ENCODE measurements around the gene ZNF382. TPM values are rescaled to one million over a fixed set of nuclear protein-coding genes. Genes with fewer than 3 reads are reported as not detected.

The ZNF382 gene
- total and polyA plus RNA-seq, 2 of the 4 experiments (the other 2 are of a cell fraction), result 0.80 to 4.5 TPM

DNA sequence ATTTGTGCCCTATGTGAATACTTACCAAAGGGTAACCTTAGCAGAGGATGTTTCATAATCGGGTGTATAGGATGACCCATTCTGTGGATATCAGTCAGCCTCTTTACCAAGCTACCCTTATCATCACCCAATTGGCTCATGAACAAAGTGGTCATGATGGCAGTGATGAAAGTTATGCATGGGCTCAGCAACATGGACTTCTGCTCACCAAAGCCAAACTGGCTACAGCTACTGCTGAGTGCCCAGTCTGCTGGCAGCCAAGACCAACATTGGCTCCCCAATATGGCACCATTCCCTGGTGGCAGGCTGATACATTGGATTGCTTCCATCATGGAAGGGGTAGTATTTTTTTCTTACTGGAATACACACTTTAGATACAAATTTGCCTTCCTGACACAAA, 67.3 kb downstream of the ZNF382 start:
- peaks cover 6 to 15% of the 10 kb centered on the region in 2 experiments; a peak in 3 of 4 replicates for H3K79me1 ChIP-seq (ENCODE audit: low read depth in 1 of 2, low read length in 2 of 2)
- dilution Hi-C loops (cut with HindIII; ENCODE audit: low sequenced_read_pairs, unreplicated experiment) (no loop called here), in situ Hi-C loops (cut with MboI; ENCODE audit: low sequenced_read_pairs) (no loop called here), intact Hi-C loops (cut with micrococcal nuclease) (no loop called here)
- no peak overlapping the region for H2AK5ac ChIP-seq (ENCODE audit: low read depth, low read length)
- H3K4me2 ChIP-seq (ENCODE audit: low read depth, low read length), result no peak overlapping the region
- no peaks in the 10 kb centered on the region for H4K20me1 ChIP-seq (ENCODE audit: insufficient read depth, low read length)
- BruUV-seq (replicated peaks), result no TSS peak
- no peak overlapping the region for H2AK9ac ChIP-seq (replicated peaks; ENCODE audit: low read depth, low read length, poor library complexity)
- H2BK20ac ChIP-seq (ENCODE audit: low read depth, low read length), result no peak overlapping the region
- H3K4me3 ChIP-seq (ENCODE audit: insufficient read depth, low read depth, low read length), result no peak overlapping the region
- H2BK5ac ChIP-seq (ENCODE audit: low read depth, low read length, poor library complexity, severe bottlenecking), result no peak overlapping the region
- DNase-seq (no peak), ATAC-seq (ENCODE audit: low read depth) (no peak)
- no peak for TF ChIP-seq RAD21 (IDR thresholded peaks at IDR 0.05; ENCODE audit: low read length)
- no peak for TF ChIP-seq RCOR1 (IDR thresholded peaks at IDR 0.05; ENCODE audit: insufficient replicate concordance, low read length)
- no peak for TF ChIP-seq NFE2L2 (IDR thresholded peaks at IDR 0.05; ENCODE audit: low read depth, low read length)
- no peak for TF ChIP-seq BHLHE40 (IDR thresholded peaks at IDR 0.05; ENCODE audit: low read depth, low read length)
- no peak for TF ChIP-seq CTCF (conservative IDR thresholded peaks at IDR 0.05; ENCODE audit: low read depth, low read length)
- no peak for TF ChIP-seq FOS (IDR thresholded peaks at IDR 0.05; ENCODE audit: low read depth, low read length)
- TF ChIP-seq RFX5 (IDR thresholded peaks at IDR 0.05; ENCODE audit: low read depth, low read length), result no peak
- TF ChIP-seq ELK1 (IDR thresholded peaks at IDR 0.05; ENCODE audit: borderline replicate concordance, low read depth, low read length), result no peak
- TF ChIP-seq, protein P1, sequence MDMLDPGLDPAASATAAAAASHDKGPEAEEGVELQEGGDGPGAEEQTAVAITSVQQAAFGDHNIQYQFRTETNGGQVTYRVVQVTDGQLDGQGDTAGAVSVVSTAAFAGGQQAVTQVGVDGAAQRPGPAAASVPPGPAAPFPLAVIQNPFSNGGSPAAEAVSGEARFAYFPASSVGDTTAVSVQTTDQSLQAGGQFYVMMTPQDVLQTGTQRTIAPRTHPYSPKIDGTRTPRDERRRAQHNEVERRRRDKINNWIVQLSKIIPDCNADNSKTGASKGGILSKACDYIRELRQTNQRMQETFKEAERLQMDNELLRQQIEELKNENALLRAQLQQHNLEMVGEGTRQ (IDR thresholded peaks at IDR 0.05; ENCODE audit: low read depth, low read length), result no peak
- TF ChIP-seq SMC3 (IDR thresholded peaks at IDR 0.05; ENCODE audit: low read depth, low read length), result no peak
- TF ChIP-seq MAFK (IDR thresholded peaks at IDR 0.05; ENCODE audit: low read depth, low read length), result no peak
- no peak for TF ChIP-seq POLR2A (IDR thresholded peaks at IDR 0.05; ENCODE audit: low read depth, low read length)
- TF ChIP-seq CEBPB (IDR thresholded peaks at IDR 0.05; ENCODE audit: low read depth, low read length), result no peak
- no peak overlapping the region for H4K5ac ChIP-seq (ENCODE audit: low read depth, low read length)
- no peak overlapping the region for H3K18ac ChIP-seq (ENCODE audit: low read depth, low read length)
- H3K9me1 ChIP-seq (ENCODE audit: insufficient read depth, low read length), result no peaks in the 10 kb centered on the region
- H4K91ac ChIP-seq (ENCODE audit: insufficient read depth, low read depth, low read length), result no peak overlapping the region
- H3K14ac ChIP-seq (replicated peaks; ENCODE audit: low read depth, low read length), result no peak overlapping the region
- no peak overlapping the region for H3K9ac ChIP-seq (ENCODE audit: low read depth, low read length)
- no peak overlapping the region for H4K8ac ChIP-seq (ENCODE audit: low read depth in 2 of 2, low read length in 2 of 2)
- peaks cover 3% of the 10 kb centered on the region for H3K36me3 ChIP-seq (ENCODE audit: control insufficient read depth, insufficient read depth, low read length)
- no CpG with 5 or more reads among the region's 1 CpG for WGBS, 2 experiments (ENCODE audit: extremely low coverage in 2 of 2, insufficient read length in 1 of 2)
- H2AFZ ChIP-seq (replicated peaks; ENCODE audit: low read length, poor library complexity), result no peak overlapping the region
- no peaks in the 10 kb centered on the region for H3K4me1 ChIP-seq (ENCODE audit: control insufficient read depth, insufficient read depth, low read length)
- no peak overlapping the region for H3K27ac ChIP-seq (ENCODE audit: insufficient read depth, low read length)
- H2BK120ac ChIP-seq (ENCODE audit: low read depth, low read length), result no peak overlapping the region
- H3K4ac ChIP-seq (ENCODE audit: low read depth, low read length), result no peak overlapping the region
- no peak overlapping the region for H2BK15ac ChIP-seq (ENCODE audit: low read depth, low read length)
- ChIA-PET CTCF (no interaction called here), POLR2A (ENCODE audit: unreplicated experiment) (no interaction called here)
- peaks cover 17% of the 10 kb centered on the region for H3K9me3 ChIP-seq (ENCODE audit: control insufficient read depth, insufficient read depth, low read length)
- no peaks in the 10 kb centered on the region for H3K27me3 ChIP-seq (ENCODE audit: control insufficient read depth, insufficient read depth, low read length)
- no peak overlapping the region for H3K56ac ChIP-seq (ENCODE audit: extremely low read depth, insufficient read depth, low read length)
- no peak overlapping the region for H3K23ac ChIP-seq (ENCODE audit: low read depth, low read length)

All from IMR-90 (cell line).